GM12875 (cell line): ENCODE measurements around the gene RNF220.

Source experiments
- H3K4me3 ChIP-seq: one replicate; pipeline ENCODE4 v1.5.1; 2011; ENCODE audit warnings: low read depth, low read length, control low read depth
- TF ChIP-seq, protein P1 (sequence below): IDR thresholded peaks from 2 replicates; pipeline ENCODE4 v1.5.1; 2011; ENCODE audit warnings: low read depth, mild to moderate bottlenecking, control low read depth, inconsistent platforms, low read length, moderate library complexity, borderline replicate concordance; ENCODE audit not compliant: insufficient read depth

The RNF220 gene

GRCh38 chr1:44507490-44508396 lies 102.7 kb downstream of the RNF220 start:
- no peak overlapping the region for H3K4me3 ChIP-seq
- TF ChIP-seq, protein P1, sequence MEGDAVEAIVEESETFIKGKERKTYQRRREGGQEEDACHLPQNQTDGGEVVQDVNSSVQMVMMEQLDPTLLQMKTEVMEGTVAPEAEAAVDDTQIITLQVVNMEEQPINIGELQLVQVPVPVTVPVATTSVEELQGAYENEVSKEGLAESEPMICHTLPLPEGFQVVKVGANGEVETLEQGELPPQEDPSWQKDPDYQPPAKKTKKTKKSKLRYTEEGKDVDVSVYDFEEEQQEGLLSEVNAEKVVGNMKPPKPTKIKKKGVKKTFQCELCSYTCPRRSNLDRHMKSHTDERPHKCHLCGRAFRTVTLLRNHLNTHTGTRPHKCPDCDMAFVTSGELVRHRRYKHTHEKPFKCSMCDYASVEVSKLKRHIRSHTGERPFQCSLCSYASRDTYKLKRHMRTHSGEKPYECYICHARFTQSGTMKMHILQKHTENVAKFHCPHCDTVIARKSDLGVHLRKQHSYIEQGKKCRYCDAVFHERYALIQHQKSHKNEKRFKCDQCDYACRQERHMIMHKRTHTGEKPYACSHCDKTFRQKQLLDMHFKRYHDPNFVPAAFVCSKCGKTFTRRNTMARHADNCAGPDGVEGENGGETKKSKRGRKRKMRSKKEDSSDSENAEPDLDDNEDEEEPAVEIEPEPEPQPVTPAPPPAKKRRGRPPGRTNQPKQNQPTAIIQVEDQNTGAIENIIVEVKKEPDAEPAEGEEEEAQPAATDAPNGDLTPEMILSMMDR: no peak

DNA sequence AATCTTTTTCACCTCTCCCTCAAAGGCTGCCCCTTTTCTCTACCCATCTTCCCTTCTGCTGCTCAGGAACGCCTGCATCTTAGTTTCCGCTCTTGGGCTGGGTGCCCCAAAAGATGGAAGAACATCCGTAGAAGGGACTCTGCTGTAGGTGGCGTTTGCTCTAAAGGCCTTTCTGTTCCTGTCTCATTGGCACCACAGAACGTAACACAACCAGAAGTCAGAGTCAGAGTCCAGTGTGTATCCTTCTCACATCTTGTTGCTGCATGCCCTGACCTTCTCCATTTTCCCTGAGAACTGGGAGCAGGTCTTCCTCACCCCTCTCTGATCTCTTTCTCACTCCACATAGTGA lies 103.3 kb downstream of the RNF220 start:
- TF ChIP-seq, protein P1: no peak

GRCh38 chr1:44511363-44511762 lies 106.3 kb downstream of the RNF220 start:
- H3K4me3 ChIP-seq: no peak overlapping the region
- TF ChIP-seq, protein P1: no peak

More for the DNA sequence above, 103.3 kb downstream of the RNF220 start:
- no peak overlapping the region for H3K4me3 ChIP-seq

GRCh38 chr1:44511769-44512168 lies 106.7 kb downstream of the RNF220 start:
- TF ChIP-seq, protein P1: no peak
- H3K4me3 ChIP-seq: no peak overlapping the region

- H3K4me3 ChIP-seq: no peak overlapping the region
- TF ChIP-seq, protein P1: no peak
These were observed 107.3 kb downstream of the RNF220 start for GRCh38 chr1:44512313-44512885.

- TF ChIP-seq, protein P1: no peak
- H3K4me3 ChIP-seq: no peak overlapping the region
These were observed 108.1 kb downstream of the RNF220 start for GRCh38 chr1:44513111-44513510.

GRCh38 chr1:44514673-44515072 lies 109.6 kb downstream of the RNF220 start:
- no peak overlapping the region for H3K4me3 ChIP-seq
- TF ChIP-seq, protein P1: no peak
